ENCODE results near the gene UBE2E3.

DNA sequence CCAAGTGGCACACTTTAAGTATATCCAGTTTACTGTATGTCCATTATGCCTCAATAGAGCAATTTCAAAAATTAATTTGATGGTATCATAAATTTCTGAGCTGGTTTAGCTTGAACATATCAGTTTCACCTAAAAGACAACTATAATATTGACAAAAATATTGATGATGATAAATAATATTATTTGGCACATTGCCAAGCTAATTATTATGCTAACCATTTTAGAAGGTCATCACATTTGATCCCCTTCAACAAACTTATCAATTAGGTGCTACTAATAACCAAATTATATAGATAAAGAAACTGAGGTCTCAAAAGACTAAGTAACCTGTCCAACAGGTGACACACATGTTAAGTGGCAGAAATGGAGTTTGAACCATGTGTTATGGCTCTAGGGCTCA, 26.9 kb upstream of the UBE2E3 start:
- TF ChIP-seq, protein P1, sequence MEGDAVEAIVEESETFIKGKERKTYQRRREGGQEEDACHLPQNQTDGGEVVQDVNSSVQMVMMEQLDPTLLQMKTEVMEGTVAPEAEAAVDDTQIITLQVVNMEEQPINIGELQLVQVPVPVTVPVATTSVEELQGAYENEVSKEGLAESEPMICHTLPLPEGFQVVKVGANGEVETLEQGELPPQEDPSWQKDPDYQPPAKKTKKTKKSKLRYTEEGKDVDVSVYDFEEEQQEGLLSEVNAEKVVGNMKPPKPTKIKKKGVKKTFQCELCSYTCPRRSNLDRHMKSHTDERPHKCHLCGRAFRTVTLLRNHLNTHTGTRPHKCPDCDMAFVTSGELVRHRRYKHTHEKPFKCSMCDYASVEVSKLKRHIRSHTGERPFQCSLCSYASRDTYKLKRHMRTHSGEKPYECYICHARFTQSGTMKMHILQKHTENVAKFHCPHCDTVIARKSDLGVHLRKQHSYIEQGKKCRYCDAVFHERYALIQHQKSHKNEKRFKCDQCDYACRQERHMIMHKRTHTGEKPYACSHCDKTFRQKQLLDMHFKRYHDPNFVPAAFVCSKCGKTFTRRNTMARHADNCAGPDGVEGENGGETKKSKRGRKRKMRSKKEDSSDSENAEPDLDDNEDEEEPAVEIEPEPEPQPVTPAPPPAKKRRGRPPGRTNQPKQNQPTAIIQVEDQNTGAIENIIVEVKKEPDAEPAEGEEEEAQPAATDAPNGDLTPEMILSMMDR (IDR thresholded peaks at IDR 0.05; ENCODE audit: low read length): no peak
- no peak for TF ChIP-seq EZH2 (IDR thresholded peaks at IDR 0.05; ENCODE audit: borderline replicate concordance, low read length)
